DND-41 (cell line): ENCODE results near the gene SHB.

Experiments used
- ATAC-seq: fragments of 200-7000 bp; cut with Tn5 transposase; 3 replicates; pipeline ENCODE4 v1.9.1; 2021; ENCODE audit warnings: low read depth; ENCODE audit not compliant: insufficient read depth
- DNase-seq: peaks from one replicate; pipeline ENCODE4 v3.0.0-alpha.2; 2020
- H2AFZ ChIP-seq: 2 replicates; pipeline ENCODE4 v1.6.0; 2012; ENCODE audit warnings: low read depth, low read length
- H3K27ac ChIP-seq: 2 replicates; pipeline ENCODE4 v1.5.1; 2012; ENCODE audit warnings: low read length, inconsistent platforms
- H3K27me3 ChIP-seq: fragments of 200-600 bp; sonication (generic); 2 replicates; pipeline ENCODE4 v1.6.0; 2012; ENCODE audit warnings: low read length, mild to moderate bottlenecking, inconsistent platforms; ENCODE audit not compliant: insufficient read depth, poor library complexity
- H3K36me3 ChIP-seq: 2 replicates; pipeline ENCODE4 v1.5.1; 2012; ENCODE audit warnings: low read length, inconsistent platforms; ENCODE audit not compliant: insufficient read depth
- H3K4me1 ChIP-seq: 2 replicates; pipeline ENCODE4 v1.5.1; 2012; ENCODE audit warnings: mild to moderate bottlenecking, low read length; ENCODE audit not compliant: insufficient read depth
- H3K4me2 ChIP-seq: 2 replicates; pipeline ENCODE4 v1.6.0; 2012; ENCODE audit warnings: mild to moderate bottlenecking, moderate library complexity, low read length, inconsistent platforms; ENCODE audit not compliant: insufficient read depth
- H3K4me3 ChIP-seq, 2 experiments: fragments of 200-600 bp in 1 of 2; shearing (Covaris generic) in 1 of 2; 2 replicates each; pipeline ENCODE4 v1.5.1; 2012 to 2016; ENCODE audit warnings: inconsistent platforms in 2 of 2, low read length in 2 of 2, mild to moderate bottlenecking in 2 of 2, low read depth in 1 of 2, moderate library complexity in 1 of 2
- H3K79me2 ChIP-seq: 2 replicates; pipeline ENCODE4 v1.6.0; 2012; ENCODE audit warnings: low read length, inconsistent platforms; ENCODE audit not compliant: insufficient read depth
- H3K9ac ChIP-seq: 2 replicates; pipeline ENCODE4 v1.6.0; 2012; ENCODE audit warnings: low read depth, mild to moderate bottlenecking, inconsistent platforms, low read length, moderate library complexity
- H3K9me3 ChIP-seq: 2 replicates; pipeline ENCODE4 v1.5.1; 2012; ENCODE audit warnings: low read length, moderate library complexity, mild to moderate bottlenecking, inconsistent platforms; ENCODE audit not compliant: insufficient read depth, severe bottlenecking
- H4K20me1 ChIP-seq: 2 replicates; pipeline ENCODE4 v1.6.0; 2012; ENCODE audit warnings: low read length; ENCODE audit not compliant: insufficient read depth
- EZH2 ChIP-seq: IDR thresholded peaks from 3 replicates; pipeline ENCODE4 v1.6.1; 2012; ENCODE audit warnings: borderline replicate concordance, low read depth, mild to moderate bottlenecking, moderate library complexity, low read length, inconsistent platforms; ENCODE audit not compliant: severe bottlenecking
- TF ChIP-seq, protein P1 (sequence below): IDR thresholded peaks from 2 replicates; pipeline ENCODE4 v1.5.1; 2012; ENCODE audit warnings: borderline replicate concordance, low read length, moderate library complexity, mild to moderate bottlenecking; ENCODE audit not compliant: poor library complexity, severe bottlenecking; ENCODE audit errors: extremely low read depth

The SHB gene

DNA sequence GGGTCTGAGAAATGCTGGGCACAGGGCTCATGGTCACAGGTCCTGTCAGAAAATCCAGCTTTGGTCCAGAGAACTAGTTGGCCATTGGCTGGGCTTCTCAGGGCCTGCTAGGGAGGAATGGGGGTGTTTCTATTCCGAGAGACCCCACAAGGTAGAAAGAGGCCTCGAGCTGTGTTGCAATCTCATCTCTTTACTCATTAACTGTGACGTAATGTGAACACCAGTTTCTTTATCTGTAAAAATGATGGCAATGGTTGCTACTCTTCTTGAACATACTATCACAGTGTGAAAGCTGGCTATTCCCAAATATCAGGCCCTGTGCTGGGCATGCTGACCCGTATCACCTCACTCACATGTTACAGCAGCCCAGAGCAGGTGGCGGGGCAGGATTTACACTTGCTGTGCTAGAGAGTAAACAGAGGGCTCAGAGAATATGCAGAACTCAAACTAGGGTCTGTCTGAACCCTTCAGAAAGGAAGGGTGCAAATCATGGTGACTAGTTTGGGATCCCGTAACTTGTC is 129.4 kb downstream of the SHB start:
- Histone ChIP-seq H3K9me3 (no peaks in the 10 kb centered on the region), H3K36me3 (no peaks in the 10 kb centered on the region), H2AFZ (no peak overlapping the region), H3K4me1 (no peaks in the 10 kb centered on the region), H3K4me3 (no peak overlapping the region), H4K20me1 (no peaks in the 10 kb centered on the region), H3K27ac (no peak overlapping the region), H3K79me2 (no peaks in the 10 kb centered on the region), H3K9ac (no peak overlapping the region), H3K4me2 (no peak overlapping the region), H3K27me3 (no peaks in the 10 kb centered on the region)
- ATAC-seq (no peak), DNase-seq (no peak)
- TF ChIP-seq, protein P1, sequence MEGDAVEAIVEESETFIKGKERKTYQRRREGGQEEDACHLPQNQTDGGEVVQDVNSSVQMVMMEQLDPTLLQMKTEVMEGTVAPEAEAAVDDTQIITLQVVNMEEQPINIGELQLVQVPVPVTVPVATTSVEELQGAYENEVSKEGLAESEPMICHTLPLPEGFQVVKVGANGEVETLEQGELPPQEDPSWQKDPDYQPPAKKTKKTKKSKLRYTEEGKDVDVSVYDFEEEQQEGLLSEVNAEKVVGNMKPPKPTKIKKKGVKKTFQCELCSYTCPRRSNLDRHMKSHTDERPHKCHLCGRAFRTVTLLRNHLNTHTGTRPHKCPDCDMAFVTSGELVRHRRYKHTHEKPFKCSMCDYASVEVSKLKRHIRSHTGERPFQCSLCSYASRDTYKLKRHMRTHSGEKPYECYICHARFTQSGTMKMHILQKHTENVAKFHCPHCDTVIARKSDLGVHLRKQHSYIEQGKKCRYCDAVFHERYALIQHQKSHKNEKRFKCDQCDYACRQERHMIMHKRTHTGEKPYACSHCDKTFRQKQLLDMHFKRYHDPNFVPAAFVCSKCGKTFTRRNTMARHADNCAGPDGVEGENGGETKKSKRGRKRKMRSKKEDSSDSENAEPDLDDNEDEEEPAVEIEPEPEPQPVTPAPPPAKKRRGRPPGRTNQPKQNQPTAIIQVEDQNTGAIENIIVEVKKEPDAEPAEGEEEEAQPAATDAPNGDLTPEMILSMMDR: no peak
- TF ChIP-seq EZH2: no peak

DNA sequence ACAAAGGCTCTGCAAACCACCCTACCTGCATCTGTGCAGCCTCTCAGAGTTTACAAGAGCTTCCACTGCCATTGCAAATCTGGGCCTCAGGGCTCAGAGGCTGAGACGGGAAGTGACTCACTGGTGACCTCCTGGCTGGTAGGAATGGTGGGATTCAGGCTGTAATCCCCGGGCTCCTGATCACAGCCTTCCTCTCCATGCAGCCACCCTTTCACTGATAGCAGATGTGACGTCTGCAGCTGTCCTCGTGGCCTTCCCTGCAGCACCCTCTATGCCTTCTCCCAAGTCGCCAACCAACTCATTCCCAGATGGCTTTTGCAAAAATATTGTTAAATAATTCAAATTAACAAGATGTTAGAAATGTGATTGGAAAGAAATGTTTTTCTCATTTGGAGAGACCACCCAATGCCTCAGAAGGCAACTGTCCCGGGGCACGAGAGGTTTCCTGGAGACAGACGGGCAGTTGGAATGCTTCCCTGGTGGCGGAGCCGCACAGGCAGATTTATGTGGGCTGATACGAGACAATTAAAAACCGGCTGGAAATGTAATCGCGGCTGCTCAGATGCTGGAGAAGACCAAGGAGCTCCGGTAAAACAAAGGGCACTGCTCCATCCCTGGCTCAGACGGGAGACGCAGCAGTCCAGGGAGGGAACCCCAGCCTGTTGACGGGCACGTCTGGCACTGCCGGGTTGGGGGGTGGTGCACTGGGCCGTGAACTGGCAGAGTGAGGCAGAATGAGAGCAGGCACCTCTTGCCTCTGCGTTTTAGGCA is 130.7 kb downstream of the SHB start:
- H3K9ac ChIP-seq: no peak overlapping the region
- no peaks in the 10 kb centered on the region for H3K9me3 ChIP-seq
- no peak overlapping the region for H3K4me3 ChIP-seq
- H3K36me3 ChIP-seq: no peaks in the 10 kb centered on the region
- H2AFZ ChIP-seq: no peak overlapping the region
- no peaks in the 10 kb centered on the region for H4K20me1 ChIP-seq
- H3K27me3 ChIP-seq: no peaks in the 10 kb centered on the region
- ATAC-seq: no peak
- H3K79me2 ChIP-seq: no peaks in the 10 kb centered on the region
- no peaks in the 10 kb centered on the region for H3K4me1 ChIP-seq
- H3K27ac ChIP-seq: no peak overlapping the region
- H3K4me2 ChIP-seq: no peak overlapping the region
- DNase-seq: no peak
- no peak for TF ChIP-seq EZH2
- TF ChIP-seq, protein P1: no peak

DNA sequence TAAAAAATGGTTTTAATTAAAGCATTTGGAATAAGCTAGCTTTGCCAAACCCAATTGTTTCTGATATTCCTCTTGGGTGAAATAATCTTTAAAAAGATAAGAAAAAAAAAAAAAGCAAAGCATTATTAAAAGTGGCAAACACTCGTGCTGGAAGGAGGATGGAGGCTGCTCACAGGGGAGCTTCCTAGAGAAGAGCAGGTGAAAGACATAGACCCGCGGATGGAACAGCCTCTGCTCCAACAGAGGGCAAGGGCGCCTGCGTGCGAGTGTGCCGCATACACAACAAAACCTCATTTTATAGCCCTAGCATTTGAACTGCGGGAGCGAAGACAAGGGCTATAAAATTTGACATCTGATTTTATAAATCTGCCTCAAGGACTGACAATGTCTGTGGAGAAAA is 131.7 kb downstream of the SHB start:
- Histone ChIP-seq H3K36me3 (no peaks in the 10 kb centered on the region), H4K20me1 (no peaks in the 10 kb centered on the region), H3K9ac (no peak overlapping the region), H3K79me2 (no peaks in the 10 kb centered on the region), H3K4me2 (no peak overlapping the region), H3K9me3 (no peaks in the 10 kb centered on the region), H3K4me3 (no peak overlapping the region), H3K27me3 (no peaks in the 10 kb centered on the region), H3K4me1 (no peaks in the 10 kb centered on the region), H2AFZ (no peak overlapping the region), H3K27ac (no peak overlapping the region)
- TF ChIP-seq, protein P1: no peak
- no peak for TF ChIP-seq EZH2
- ATAC-seq (no peak), DNase-seq (no peak)
